Fibroblast of skin of left quadriceps (primary cell): ENCODE measurements around the gene EXO5.
"Not testable (repeated sequence)": the region's sequence is repeated elsewhere in the genome, so short reads cannot be mapped to it uniquely, and the experiment has no call there.

Source experiments
- DNase-seq, 2 experiments: peaks; one replicate each; pipeline ENCODE4 v3.0.0-alpha.2; 2013; ENCODE audit warnings: low read depth in 2 of 2

Gene EXO5, protein sequence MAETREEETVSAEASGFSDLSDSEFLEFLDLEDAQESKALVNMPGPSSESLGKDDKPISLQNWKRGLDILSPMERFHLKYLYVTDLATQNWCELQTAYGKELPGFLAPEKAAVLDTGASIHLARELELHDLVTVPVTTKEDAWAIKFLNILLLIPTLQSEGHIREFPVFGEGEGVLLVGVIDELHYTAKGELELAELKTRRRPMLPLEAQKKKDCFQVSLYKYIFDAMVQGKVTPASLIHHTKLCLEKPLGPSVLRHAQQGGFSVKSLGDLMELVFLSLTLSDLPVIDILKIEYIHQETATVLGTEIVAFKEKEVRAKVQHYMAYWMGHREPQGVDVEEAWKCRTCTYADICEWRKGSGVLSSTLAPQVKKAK

DNA sequence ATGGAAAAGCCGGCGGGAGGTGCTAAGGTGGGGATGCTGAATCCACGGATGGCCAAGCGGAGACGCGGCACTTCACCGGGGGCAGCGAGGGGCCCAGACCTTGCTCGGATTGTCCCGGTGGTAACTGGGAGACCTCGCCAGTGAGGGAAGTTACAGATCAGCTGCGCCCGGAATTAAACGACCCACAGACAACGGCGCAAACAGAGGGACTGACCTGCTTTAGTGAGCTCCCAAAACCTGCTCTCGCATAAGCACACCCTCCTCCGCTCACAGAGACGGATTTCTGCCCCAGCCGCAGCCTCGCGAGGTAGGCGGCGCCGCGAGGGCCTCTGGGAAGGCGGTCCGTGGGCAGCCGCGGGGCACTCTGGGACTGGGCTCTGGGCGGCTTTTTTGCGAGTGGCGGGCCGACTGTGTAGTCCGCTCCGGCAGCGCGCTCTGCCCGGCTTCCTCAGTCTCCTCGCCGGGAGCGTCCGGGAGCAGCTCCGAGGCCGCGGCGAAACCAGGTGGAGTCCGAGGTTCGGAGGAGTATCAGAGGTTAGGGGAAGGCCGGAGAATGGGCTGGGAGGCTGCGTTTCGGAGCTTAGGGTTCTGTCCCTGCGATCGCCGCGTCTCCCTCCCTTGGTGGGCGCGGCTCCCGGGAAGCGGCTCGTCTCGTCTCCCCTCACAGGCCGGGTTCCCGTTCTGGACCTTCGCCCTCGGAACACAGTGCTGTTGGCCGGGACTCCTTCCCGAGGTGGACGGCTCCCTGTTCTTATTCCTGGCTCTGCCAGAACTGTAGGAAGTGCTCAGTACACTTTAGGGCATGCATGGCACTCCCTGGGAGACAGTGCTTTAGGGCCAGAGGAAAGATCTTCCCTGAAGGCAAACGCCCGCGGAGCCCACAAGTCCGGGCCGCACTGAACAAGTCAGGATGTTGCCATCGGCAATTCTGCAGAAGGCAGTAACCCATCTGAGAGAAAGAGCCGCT is at the start of gene EXO5:
Gene EXO5, plus strand, starts transcription at position 393 of the 967 bp plus-strand sequence. CDS start 5,778 bp downstream, outside the sequence.
- DNase-seq: peak; percentile 40 to 42

DNA sequence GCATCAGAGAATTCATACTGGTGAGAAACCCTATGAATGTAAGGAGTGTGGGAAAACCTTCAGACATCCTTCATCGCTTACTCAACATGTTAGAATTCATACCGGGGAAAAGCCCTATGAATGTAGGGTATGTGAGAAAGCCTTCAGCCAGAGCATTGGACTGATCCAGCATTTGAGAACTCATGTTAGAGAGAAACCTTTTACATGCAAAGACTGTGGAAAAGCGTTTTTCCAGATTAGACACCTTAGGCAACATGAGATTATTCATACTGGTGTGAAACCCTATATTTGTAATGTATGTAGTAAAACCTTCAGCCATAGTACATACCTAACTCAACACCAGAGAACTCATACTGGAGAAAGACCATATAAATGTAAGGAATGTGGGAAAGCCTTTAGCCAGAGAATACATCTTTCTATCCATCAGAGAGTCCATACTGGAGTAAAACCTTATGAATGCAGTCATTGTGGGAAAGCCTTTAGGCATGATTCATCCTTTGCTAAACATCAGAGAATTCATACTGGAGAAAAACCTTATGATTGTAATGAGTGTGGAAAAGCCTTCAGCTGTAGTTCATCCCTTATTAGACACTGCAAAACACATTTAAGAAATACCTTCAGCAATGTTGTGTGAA is 45.5 kb upstream of the EXO5 start:
- no peak for DNase-seq

DNA sequence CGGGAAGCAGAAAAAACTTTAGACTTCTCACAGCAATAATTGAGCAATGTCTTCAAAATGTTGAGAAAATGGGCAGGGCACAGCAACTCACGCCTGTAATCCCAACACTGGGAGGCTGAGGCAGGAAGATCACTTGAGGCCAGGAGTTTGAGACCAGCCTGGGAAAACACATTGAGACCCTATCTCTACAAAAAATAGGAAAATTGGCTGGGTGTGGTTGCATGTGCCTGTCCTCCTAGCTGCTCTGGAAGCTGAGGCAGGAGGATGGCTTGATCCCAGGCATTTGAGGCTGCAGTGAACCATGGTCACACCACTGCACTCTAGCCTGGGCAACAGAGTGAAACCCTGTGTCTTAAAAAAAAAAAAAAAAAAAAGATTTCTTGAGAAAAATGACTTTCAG is 39.2 kb upstream of the EXO5 start:
- no peak for DNase-seq

DNA sequence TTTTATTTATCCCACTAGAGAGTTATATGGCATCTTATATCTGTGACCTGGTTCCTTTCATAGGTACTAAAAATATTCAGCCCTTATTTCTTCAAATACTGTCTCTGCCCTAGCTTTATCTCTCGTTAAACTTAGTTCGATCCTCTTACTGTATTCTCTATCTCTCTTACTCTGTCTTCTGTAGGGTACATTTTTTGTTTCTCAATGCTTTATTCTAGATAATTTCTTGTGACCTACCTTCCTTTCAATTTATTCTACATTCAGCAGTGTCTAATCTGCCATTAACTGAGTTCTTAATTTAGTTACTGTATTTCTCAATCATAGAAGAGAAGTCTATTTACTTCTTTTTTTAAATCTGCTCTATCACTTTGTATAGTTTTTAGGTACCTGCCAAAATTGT is 33.3 kb upstream of the EXO5 start:
- DNase-seq: no peak

DNA sequence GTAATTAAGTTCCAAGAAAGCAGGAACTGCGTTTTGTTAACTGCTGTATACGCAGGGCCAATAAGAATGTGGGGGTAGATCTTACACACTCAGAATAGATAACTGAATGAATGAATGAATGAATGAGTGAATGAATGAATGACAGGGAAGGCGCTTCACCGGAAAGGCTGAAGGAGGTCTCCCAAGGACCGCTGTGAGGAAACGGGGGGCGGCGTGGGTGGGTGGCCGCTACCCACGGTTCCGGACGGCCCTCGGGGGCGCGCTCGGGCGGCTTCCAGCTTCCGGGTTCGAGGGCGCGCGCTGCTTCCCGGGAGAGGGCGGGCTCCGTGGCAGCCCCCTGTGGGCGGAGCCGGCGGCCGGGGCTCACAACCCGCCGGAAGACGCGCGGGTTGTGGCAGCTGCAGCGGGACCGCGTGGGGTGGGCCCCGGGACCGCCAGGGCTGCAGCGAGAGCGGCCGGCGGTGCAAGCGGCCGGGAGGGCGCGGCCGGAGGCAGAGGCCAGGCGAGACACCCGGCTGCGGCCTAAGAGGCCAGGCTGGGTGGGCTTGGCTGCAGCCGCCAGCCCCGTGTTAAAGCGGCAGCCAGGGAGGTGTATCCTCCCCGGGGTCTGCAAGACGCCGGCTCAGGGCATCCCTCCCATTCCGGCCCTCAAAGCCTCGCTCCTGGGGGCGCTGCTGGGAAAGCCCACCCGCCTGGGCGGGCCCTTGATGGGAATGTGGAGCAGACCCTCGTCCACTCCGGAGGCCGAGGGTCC is 31.5 kb upstream of the EXO5 start, which contains the start of gene ZFP69:
Gene ZFP69, plus strand, starts transcription at position 367 of the 754 bp plus-strand sequence. CDS start 2,072 bp downstream, outside the sequence.
- DNase-seq: peak; percentile 26 to 33

DNA sequence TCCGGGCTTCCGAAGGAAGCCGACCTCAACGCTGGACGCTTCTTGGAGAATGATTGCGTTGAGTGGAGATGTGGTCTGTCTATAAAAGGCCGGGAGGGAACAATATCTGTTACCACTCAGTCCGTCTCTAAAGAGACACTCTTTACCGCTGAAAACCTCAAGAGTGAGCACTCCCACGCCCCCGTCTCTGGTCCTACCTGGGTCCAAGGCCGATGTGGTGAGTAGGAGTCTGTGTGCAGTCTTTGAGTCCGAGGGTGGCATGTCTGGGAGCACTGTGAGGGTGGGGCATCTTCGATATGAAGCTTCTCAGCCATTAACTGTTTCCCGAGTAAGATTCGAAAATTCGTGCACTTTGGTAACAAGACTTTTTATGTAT is 30.9 kb upstream of the EXO5 start:
- no peak for DNase-seq

DNA sequence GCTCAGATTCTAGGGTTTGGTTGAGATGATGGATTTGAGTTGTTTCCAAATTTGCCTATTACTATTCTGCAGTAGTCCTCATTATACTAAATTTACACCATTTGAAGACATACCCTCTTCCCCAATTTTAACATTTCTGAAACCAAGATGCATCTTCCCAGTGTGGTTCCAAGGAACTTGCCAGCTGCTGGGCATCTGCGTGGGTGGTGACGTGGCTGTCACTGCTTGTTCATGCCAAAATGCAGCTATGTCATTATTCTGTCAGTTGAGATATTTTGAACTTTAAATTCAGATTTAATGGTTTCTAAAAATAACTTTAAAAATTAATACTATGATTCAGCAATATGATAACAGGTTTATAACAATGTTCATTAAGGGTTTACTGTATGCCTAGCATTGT is 30.3 kb upstream of the EXO5 start:
- no peak for DNase-seq

DNA sequence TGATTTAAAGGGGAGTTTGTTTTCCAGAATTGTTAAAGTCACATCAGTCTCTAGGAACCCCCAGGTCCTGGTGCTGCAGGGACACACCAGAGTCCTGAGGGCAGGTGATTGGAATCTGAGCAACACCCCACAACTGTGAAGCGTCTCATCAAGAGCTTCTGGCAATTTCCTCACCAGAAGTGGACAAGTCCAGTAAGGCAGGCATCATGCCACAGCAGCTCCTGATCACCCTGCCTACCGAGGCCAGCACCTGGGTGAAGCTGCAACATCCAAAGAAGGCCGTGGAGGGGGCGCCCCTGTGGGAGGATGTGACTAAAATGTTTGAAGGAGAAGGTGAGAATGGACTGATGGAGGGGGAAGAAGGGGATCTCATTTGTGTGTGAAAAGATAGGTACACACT is 29.4 kb upstream of the EXO5 start:
- DNase-seq: no peak

DNA sequence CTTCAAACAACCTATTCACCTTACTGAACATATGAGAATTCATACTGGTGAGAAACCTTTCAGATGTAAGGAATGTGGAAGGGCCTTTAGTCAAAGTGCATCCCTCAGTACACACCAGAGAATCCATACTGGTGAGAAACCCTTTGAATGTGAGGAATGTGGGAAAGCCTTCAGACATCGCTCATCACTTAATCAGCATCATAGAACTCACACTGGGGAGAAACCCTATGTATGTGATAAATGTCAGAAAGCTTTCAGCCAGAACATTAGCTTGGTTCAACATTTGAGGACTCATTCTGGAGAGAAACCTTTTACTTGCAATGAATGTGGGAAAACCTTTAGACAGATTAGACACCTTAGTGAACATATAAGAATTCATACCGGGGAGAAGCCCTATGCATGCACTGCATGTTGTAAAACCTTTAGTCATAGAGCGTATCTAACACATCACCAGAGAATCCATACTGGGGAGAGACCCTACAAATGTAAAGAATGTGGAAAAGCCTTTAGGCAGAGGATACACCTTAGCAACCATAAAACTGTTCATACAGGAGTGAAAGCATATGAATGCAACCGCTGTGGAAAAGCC is 13.2 kb upstream of the EXO5 start:
- no peak for DNase-seq

DNA sequence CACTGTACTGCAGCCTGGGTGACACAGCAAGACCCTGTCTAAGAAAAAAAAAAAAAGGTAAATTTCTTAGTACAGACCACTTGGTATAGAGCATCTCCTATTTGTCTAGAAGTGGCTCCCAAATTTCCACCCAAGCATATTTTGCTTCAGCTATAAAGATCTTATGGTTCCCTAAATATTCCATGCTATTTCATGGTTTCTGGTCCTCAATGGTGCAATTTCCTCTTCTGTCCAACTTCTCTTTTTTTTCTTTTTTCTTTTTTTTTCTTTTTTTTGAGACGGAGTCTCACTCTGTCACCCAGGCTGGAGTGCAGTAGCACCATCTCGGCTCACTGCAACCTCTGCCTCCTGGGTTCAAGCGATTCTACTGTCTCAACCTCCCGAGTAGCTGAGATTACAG is 5.9 kb upstream of the EXO5 start:
- not testable (repeated sequence) for DNase-seq

DNA sequence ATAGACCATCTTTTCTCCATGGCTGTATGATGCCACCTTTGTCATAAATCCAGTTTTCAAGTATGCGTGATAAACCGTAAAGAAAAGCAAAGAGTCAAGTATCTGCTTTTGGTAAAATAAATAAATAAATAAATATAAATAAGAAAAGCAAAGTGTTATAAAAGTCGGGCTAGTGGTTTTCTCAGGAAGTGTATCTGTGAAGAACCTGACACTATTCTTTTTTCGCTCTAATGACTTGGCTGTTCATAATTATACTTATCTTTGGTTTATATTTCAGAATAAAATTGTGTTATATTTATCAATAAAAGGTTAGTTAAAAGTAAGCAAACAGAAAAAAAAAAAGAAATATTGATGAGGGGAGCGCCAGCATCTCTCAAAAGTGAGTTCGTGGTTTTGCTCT is 594 bp upstream of the EXO5 start:
- DNase-seq: no peak

DNA sequence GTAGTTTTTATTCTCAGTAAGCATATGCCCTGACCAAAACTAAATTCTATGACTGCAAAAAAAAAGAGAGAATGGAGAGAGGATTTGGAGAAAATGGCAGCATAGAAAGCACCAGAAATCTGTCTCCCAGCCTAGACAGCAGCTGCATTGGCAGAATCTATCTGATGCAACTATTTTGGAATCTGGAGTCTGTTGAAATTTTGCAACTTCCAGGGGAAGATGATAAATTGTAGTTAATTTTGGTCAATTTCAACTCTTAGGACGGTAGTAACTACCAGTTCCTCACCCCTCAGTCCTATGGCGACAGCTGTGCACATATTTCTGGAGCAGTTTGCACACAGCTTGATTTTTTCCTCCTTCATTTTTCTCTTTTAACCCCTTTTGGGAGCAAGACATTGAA is 10.9 kb downstream of the EXO5 start:
- DNase-seq: no peak

DNA sequence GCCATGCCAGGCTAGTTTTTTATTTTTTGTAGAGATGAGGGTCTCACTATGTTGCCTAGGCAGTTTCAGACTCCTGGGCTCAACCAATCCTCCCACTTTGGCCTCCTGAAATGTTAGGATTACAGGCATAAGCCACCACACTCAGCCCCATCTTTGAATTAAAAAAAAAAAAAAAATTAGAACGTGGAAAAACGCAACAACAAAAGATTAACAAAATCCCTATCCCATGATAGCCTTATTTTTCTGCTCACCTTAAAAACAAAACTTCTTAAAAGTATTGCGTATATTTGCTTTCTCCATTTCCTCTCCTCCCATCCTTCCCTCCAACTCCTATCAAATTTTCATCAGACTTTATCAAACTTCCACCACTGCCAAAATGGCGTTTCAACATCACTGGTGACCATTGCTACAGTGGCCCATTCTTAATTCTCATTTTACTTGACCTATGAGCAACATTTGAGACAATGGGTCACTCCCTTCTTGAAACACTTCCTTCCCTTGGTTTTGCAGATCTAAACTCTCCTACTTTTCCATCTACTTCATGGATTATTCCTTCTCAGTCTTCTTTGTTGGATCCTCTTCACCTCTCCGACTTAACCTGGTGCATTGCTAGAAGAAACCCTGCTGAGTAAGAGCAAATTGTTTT is 22.3 kb downstream of the EXO5 start:
- no peak for DNase-seq

DNA sequence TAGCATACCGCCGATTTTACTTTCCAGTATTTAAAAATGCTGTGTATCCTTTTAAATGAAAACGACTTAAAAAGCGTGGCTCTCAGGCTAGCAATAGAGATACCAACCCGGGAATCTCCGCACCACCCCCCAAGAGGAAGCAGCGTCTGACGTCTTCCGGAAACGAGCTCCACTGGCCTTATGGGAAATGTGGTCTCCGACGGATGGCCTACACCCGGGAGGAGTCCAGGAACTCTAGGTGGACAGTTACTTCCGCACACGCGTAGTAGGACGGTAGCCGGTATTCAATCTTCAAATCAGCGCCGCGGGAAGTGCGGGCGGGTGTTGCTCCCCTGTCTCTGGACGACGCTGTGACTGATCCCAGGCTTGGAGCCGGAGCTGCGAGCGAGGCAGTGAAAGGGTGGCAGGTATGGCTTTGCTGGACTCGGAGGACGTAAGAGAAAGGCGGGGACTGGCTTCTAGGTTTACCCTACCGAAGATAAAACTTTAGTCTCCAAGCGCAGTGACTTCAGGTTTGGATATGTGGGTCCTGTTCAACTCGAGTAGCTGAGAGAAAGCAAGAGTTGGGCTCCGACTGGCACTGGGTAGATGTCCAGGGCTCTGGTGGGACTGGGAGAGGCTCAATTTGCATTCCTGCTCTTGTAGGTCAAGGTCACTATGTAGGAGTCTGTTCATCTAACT is 23.0 kb downstream of the EXO5 start, which contains the start of gene ZNF684:
Gene ZNF684, plus strand, starts transcription at position 257 of the 681 bp plus-strand sequence. CDS start 1,530 bp downstream, outside the sequence.
- DNase-seq: peak; percentile 83 to 85

DNA sequence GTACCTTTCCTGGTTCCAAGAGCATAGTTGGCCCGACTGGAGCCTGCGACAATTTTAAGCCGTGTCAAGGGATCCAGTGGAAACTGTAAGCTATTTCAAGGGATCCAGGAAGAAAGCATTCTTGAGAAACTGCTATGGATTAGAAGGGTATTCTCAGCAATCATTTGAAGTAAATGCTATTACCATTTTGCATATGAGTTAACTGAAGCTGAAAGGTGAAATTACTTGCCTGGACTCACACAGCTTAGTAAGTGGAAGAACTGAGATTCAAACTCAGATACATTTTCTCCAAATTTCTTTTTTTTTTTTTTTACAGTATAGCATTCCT is 23.5 kb downstream of the EXO5 start:
- no peak for DNase-seq

DNA sequence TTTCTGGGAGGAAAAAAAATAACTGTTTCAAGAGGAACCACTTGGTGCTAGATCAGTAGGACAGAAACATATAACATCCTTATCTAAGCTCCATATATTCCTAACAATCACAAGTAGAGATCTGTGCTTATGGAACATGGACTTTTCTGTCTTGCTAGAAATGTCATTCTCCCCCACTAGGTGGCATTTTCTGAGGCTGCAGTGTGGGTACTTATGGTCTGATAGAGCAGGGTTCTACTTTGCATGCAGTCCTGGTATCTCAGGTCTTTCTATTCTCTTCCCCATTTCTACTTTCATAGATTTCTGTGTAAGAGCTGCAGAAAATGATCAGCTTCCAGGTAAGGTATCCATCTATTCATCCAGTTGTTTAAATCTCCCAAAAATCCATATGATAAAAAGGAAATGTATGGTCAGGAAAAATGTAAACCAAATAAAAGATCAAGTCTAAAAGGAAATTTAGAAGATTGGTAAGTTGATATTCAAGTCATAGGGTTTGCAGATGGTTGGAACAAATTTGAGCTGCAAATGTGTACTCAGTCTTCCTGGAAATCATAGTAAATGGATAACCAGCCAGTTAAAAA is 24.4 kb downstream of the EXO5 start:
- DNase-seq: no peak

DNA sequence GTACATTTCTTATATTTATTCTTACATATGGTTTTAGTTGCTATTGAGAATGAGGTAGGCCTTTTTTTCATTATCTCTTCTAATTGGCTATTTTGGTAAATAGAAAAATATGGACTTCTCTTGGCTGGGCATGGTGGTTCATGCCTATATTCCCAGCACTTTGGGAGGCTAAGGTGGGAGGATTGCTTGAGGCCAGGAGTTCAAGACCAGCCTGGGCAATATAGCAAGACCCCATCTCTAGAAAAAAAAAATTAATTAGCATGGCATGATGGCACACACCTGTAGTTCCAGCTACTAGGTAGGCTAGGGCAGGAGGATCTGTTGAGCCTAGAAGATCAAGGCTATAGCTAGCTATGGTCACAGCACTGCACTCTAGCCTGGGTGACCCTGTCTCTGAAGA is 26.0 kb downstream of the EXO5 start:
- no peak for DNase-seq

DNA sequence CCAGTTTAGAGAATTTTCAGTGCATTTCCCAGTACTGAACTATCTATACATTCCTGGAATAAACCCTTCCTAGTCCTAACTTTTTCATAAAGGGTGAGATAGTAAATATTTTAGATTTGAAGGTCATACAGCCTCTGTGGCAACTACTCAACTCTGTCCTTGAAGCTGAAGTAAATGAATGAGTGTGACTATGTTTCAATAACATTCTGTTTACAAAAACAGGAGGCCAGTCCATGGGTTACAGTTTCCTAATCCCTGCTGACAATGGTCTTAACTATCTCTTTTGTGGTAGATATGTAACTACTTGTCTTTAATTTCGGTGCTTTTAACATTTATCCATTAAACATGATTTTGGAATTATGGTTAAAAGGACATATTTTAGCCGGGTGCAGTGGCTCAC is 27.2 kb downstream of the EXO5 start:
- no peak for DNase-seq

DNA sequence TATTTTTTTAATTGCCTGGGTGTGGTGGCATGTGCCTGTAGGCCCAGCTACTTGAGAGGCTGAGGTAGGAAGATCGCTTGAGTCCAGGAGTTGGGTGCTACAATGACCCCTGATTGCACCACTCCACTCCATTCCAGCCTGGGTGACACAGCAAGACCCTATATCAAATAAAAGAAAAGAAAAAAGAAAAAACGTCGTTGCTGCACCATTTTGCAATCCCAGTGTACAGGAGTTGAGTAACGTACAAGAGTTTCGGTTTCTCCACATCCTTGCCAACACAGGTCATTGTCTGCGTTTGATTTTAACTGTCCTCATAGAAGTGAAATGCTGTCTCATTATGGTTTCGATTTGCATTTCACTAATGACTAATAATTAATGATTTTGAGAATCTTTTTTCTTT is 30.8 kb downstream of the EXO5 start:
- no peak for DNase-seq

DNA sequence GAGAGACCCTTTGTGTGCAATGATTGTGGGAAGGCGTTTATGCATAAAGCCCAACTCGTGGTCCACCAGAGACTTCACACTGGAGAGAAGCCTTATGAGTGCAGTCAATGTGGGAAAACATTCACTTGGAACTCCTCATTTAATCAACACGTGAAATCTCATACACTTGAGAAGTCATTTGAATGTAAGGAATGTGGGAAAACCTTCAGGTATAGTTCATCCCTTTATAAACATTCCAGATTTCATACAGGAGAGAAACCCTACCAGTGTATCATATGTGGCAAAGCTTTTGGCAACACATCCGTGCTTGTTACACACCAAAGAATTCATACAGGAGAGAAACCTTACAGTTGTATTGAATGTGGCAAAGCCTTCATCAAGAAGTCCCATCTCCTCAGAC is 38.4 kb downstream of the EXO5 start:
- DNase-seq: no peak
